ENCODE results near the gene DUSP2. TPM values are rescaled to one million over a fixed set of nuclear protein-coding genes. Genes with fewer than 3 reads are reported as not detected.

DUSP2 gene
- total RNA-seq, 4 donors from 2014 or later, result 2.4 to 33.3 (median 6.2) TPM

- H3K36me3 ChIP-seq, result no peaks in the 10 kb centered on the region
- H3K27ac ChIP-seq, result no peak overlapping the region
- TF ChIP-seq, protein P1, sequence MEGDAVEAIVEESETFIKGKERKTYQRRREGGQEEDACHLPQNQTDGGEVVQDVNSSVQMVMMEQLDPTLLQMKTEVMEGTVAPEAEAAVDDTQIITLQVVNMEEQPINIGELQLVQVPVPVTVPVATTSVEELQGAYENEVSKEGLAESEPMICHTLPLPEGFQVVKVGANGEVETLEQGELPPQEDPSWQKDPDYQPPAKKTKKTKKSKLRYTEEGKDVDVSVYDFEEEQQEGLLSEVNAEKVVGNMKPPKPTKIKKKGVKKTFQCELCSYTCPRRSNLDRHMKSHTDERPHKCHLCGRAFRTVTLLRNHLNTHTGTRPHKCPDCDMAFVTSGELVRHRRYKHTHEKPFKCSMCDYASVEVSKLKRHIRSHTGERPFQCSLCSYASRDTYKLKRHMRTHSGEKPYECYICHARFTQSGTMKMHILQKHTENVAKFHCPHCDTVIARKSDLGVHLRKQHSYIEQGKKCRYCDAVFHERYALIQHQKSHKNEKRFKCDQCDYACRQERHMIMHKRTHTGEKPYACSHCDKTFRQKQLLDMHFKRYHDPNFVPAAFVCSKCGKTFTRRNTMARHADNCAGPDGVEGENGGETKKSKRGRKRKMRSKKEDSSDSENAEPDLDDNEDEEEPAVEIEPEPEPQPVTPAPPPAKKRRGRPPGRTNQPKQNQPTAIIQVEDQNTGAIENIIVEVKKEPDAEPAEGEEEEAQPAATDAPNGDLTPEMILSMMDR (IDR thresholded peaks at IDR 0.05), result no peak
- TF ChIP-seq POLR2A (IDR thresholded peaks at IDR 0.05), result no peak
- intact Hi-C loops (cut with DNase I; ENCODE audit: low total_unique reads), result no loop called here
- peaks cover 0 to 12% of the 10 kb centered on the region in 2 donors for H3K27me3 ChIP-seq
- H3K4me1 ChIP-seq, result peaks cover 0 to 13% of the 10 kb centered on the region in 2 donors
- H3K9me3 ChIP-seq, result no peaks in the 10 kb centered on the region
- no peak overlapping the region for H3K4me3 ChIP-seq
- no peak for DNase-seq
Measured at GRCh38 chr2:96119389-96119751, 25.9 kb downstream of the DUSP2 start.

GRCh38 chr2:96118698-96119388 lies 26.4 kb downstream of the DUSP2 start:
- H3K27me3 ChIP-seq, result peaks cover 0 to 12% of the 10 kb centered on the region in 2 donors
- H3K27ac ChIP-seq, result no peak overlapping the region
- H3K4me3 ChIP-seq, result no peak overlapping the region
- no peaks in the 10 kb centered on the region for H3K9me3 ChIP-seq
- H3K36me3 ChIP-seq, result no peaks in the 10 kb centered on the region
- TF ChIP-seq, protein P1 (IDR thresholded peaks at IDR 0.05), result no peak
- TF ChIP-seq POLR2A (IDR thresholded peaks at IDR 0.05), result no peak
- no peak for DNase-seq
- intact Hi-C loops (cut with DNase I; ENCODE audit: low total_unique reads), result no loop called here
- peaks cover 0 to 13% of the 10 kb centered on the region in 2 donors for H3K4me1 ChIP-seq

DNA sequence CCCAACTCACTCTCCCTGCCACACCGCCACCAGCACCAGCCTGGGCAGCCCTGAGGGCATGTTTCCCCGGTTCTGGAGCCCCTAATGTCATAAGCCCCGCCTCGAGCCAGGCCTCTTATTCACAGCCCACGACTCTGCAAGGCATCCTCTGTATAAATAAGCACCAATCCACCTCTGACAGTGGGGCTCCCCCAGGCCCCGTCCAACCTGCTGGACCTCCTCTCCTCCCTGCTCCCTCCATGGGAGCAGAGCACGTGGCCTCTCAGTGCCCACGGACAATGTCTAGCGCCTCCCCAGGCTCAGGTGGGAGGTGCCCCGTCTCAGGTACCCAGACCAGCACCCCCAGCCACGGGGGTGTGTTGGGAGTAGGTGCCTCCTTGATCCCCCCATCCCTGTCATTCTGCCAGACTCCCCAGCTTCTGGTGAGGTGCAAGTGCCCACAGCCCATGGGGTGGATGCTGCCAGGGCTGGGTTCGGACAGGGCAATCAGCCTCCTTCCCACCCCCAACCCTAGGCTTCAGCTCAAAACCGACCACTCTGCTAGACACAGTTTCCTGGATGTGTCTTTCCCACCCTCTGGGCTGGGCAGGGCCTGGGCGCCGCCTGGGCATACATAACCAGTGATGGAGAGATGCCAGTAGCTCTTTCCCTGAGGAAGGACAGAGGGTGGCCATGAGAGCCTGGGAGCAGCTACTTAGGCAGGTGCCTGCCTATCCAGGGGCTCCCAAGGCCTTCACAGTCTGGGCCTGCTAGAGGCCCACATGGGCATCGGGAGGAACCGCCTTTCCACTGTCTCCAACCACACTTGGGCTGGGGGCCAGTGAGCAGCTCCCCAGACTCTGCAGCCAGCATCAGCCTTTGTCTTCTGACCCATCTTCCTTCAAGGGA lies 27.3 kb downstream of the DUSP2 start:
- TF ChIP-seq POLR2A (IDR thresholded peaks at IDR 0.05), result no peak
- TF ChIP-seq, protein P1 (IDR thresholded peaks at IDR 0.05), result no peak
- H3K36me3 ChIP-seq, result no peaks in the 10 kb centered on the region
- no peak overlapping the region for H3K4me3 ChIP-seq
- H3K27me3 ChIP-seq, result peaks cover 0 to 12% of the 10 kb centered on the region in 2 donors
- intact Hi-C loops (cut with DNase I; ENCODE audit: low total_unique reads), result no loop called here
- DNase-seq, result no peak
- H3K4me1 ChIP-seq, result peaks cover 0 to 13% of the 10 kb centered on the region in 2 donors
- no peak overlapping the region for H3K27ac ChIP-seq
- H3K9me3 ChIP-seq, result no peaks in the 10 kb centered on the region

GRCh38 chr2:96116879-96117533 lies 28.2 kb downstream of the DUSP2 start:
- Histone ChIP-seq H3K27me3 (peaks cover 0 to 12% of the 10 kb centered on the region in 2 donors), H3K4me1 (peaks cover 0 to 13% of the 10 kb centered on the region in 2 donors), H3K4me3 (peak overlapping the region; percentile 5 to 47), H3K27ac (peak overlapping the region; percentile 10 to 41), H3K36me3 (no peaks in the 10 kb centered on the region), H3K9me3 (no peaks in the 10 kb centered on the region)
- intact Hi-C loops (cut with DNase I; ENCODE audit: low total_unique reads), result no loop called here
- TF ChIP-seq, protein P1 (IDR thresholded peaks at IDR 0.05), result peak; percentile 44 to 91 (median 84)
- no peak for TF ChIP-seq POLR2A (IDR thresholded peaks at IDR 0.05)
- peak in 1 of 2 donors; percentile 35 for DNase-seq
